Measurements from ENCODE around the gene GPRASP2. TPM values are rescaled to one million over a fixed set of nuclear protein-coding genes. Genes with fewer than 3 reads are reported as not detected.
"Not testable (repeated sequence)": the region's sequence is repeated elsewhere in the genome, so short reads cannot be mapped to it uniquely, and the experiment has no call there.

Gene GPRASP2
- total and polyA plus RNA-seq, 10 donors = 1.7 to 14.5 (median 8.8) TPM

DNA sequence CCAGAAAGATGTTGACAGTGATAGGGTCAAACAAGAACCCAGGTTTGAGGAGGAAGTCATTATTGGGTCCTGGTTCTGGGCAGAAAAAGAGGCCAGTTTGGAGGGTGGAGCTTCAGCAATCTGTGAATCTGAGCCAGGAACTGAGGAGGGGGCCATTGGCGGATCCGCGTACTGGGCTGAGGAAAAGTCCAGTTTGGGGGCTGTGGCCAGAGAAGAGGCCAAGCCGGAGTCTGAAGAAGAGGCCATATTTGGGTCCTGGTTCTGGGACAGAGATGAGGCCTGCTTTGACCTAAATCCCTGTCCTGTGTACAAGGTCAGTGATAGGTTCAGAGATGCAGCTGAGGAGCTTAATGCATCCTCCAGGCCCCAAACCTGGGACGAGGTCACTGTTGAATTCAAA lies 3.7 kb downstream of the GPRASP2 start:
- intact Hi-C loops (cut with DNase I; ENCODE audit: low total_unique reads) = loop anchor here (10.0 kb wide), 1 partner anchor 61 kb away; the partner anchor contains the start of gene GPRASP1

DNA sequence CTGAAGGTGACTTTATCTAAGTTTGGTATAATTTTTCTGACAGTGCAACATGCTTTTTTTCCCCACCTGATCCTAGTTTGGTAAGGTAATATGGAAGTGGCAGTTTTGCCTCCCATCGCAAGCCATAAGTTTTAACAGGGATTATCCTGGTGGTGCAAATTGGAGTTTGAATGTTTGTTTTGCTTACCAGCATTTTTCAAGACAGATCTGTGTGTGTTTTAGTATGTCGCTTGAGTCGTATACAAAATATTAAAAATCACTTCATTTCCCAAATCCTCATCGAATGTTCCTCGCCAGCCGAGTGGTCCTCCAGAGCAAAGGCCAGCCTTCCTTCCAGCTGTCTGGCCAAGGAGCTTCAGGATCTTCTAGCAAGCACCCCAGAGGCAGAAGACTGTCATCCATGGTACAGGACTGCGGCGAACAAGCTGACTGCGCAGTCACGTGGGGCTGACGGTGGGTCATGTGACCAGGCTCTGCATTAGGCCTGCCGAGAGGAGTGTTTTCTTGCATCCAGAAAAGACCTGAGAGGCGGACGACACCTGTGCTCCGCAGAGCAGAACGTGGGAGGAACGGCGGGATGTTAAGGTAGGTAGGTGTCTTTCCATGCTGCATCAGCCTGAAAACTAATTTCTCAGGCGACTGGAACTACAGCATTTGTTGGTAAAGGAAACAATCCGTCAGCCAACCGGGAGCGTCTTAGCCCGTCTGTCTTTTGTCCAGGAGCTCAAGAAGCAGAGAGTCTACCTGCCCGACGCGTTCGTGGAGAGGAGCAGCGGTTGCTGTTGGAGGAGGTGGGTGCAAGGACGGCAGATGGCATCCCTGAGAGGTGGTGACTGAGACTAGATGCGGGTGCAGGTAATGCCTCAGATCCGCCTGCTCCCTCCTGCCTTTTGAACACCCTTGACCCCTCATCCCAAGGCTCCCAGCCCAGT lies 8.3 kb downstream of the GPRASP2 start, which contains the start of gene GPRASP3:
Gene GPRASP3 (plus strand): TSS at position 507 of the 932 bp plus-strand sequence. CDS start 28,253 bp downstream, outside the sequence.
- TF ChIP-seq POLR2AphosphoS5 (IDR thresholded peaks at IDR 0.05) (peak; percentile 40 to 78 (median 64)), POLR2A (IDR thresholded peaks at IDR 0.05) (no peak)
- peak within 1 kb of the TSS in 7 of 8 donors; percentile 18 to 68 (median 38) for H3K4me3 ChIP-seq
- no peaks in the 10 kb centered on the region for H3K9me3 ChIP-seq
- 1 to 45% (median 5%) methylated on average over 6 to 31 of the region's 31 CpGs for WGBS, 5 donors
- DNase-seq = peak; percentile 93
- no peaks in the 10 kb centered on the region for H3K36me3 ChIP-seq
- H3K27me3 ChIP-seq (replicated peaks in 1 of 7) = peaks cover 0 to 11% (median 0%) of the 10 kb centered on the region in 7 donors
- peak within 1 kb of the TSS in 5 of 8 donors; percentile 16 to 61 (median 34) for H3K27ac ChIP-seq
- peaks cover 0 to 6% (median 0%) of the 10 kb centered on the region in 6 donors for H3K4me1 ChIP-seq
- intact Hi-C loops (cut with DNase I; ENCODE audit: low total_unique reads) = no loop called here

More for the DNA sequence above, 3.7 kb downstream of the GPRASP2 start:
- no peak overlapping the region for H3K27ac ChIP-seq
- no peak for TF ChIP-seq POLR2AphosphoS5 (IDR thresholded peaks at IDR 0.05)
- TF ChIP-seq POLR2A (IDR thresholded peaks at IDR 0.05) = no peak
- TF ChIP-seq, protein P1, sequence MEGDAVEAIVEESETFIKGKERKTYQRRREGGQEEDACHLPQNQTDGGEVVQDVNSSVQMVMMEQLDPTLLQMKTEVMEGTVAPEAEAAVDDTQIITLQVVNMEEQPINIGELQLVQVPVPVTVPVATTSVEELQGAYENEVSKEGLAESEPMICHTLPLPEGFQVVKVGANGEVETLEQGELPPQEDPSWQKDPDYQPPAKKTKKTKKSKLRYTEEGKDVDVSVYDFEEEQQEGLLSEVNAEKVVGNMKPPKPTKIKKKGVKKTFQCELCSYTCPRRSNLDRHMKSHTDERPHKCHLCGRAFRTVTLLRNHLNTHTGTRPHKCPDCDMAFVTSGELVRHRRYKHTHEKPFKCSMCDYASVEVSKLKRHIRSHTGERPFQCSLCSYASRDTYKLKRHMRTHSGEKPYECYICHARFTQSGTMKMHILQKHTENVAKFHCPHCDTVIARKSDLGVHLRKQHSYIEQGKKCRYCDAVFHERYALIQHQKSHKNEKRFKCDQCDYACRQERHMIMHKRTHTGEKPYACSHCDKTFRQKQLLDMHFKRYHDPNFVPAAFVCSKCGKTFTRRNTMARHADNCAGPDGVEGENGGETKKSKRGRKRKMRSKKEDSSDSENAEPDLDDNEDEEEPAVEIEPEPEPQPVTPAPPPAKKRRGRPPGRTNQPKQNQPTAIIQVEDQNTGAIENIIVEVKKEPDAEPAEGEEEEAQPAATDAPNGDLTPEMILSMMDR (IDR thresholded peaks at IDR 0.05 in 8 of 11, conservative IDR thresholded peaks at IDR 0.05 in 3 of 11) = no peak
- H3K4me3 ChIP-seq = no peak overlapping the region
- 90 to 95% (median 94%) methylated on average over 5 of the region's 5 CpGs for WGBS, 5 donors
- DNase-seq = no peak
- H3K36me3 ChIP-seq = no peaks in the 10 kb centered on the region
- no peaks in the 10 kb centered on the region for H3K9me3 ChIP-seq
- peaks cover 0 to 14% (median 0%) of the 10 kb centered on the region in 6 donors for H3K4me1 ChIP-seq
- peaks cover 0 to 30% (median 11%) of the 10 kb centered on the region in 7 donors for H3K27me3 ChIP-seq (replicated peaks in 1 of 7)

DNA sequence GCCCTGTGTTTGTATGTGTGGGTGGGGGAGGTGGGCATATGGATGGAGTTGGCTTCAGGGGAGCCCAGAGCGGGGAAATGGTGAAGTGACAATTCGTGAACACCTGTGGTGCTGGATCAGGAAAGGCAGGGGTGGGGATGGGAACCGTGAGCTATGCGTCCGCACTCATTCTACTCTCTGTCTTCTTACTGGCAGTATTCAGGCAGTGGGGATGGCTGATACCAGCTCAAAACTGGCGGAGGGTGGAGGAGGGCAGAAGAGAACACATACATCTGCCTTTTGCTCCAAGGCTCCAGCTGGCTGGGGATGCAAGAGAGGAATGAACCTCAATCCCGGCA lies 8.9 kb downstream of the GPRASP2 start:
- H3K9me3 ChIP-seq; DNase-seq; H3K27ac ChIP-seq; H3K36me3 ChIP-seq; H3K4me1 ChIP-seq; intact Hi-C loops (cut with DNase I; ENCODE audit: low total_unique reads): not testable (repeated sequence)
- 49 to 63% (median 62%) methylated on average over 5 to 7 of the region's 7 CpGs for WGBS, 5 donors
- Histone ChIP-seq H3K4me3 (peak overlapping the region in 7 of 8 donors; percentile 18 to 68 (median 38)), H3K27me3 (replicated peaks in 1 of 7) (peaks cover 0 to 11% (median 0%) of the 10 kb centered on the region in 7 donors)

DNA sequence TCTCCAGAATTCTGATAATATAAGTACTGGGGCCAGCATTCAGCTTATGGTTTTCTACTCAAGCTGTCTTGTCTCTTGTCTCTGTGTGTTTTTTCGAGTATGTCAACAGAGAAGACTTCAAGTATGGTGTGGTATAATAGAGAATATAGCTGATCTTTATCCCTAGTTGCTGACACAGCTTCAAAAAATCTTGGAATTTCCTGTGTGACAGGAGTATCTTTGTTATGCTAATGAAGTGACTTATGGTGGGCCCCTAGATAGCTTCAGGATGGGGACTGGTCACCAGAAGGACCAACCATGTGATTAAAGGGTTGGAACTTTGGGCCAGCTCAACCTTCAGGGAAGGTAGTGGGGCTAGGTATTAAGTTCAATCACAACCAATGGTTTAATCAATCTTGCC lies 11.2 kb downstream of the GPRASP2 start:
- H3K27ac ChIP-seq = no peak overlapping the region
- DNase-seq = no peak
- H3K4me3 ChIP-seq = no peak overlapping the region
- no peaks in the 10 kb centered on the region for H3K9me3 ChIP-seq
- TF ChIP-seq, protein P1 (IDR thresholded peaks at IDR 0.05 in 8 of 11, conservative IDR thresholded peaks at IDR 0.05 in 3 of 11) = no peak
- no peak for TF ChIP-seq POLR2A (IDR thresholded peaks at IDR 0.05)
- no peak for TF ChIP-seq POLR2AphosphoS5 (IDR thresholded peaks at IDR 0.05)
- intact Hi-C loops (cut with DNase I; ENCODE audit: low total_unique reads) = no loop called here
- 46 to 91% (median 69%) methylated on average over 1 of the region's 1 CpG for WGBS, 5 donors
- peaks cover 0 to 11% (median 0%) of the 10 kb centered on the region in 7 donors for H3K27me3 ChIP-seq (replicated peaks in 1 of 7)
- no peaks in the 10 kb centered on the region for H3K36me3 ChIP-seq
- H3K4me1 ChIP-seq = peaks cover 0 to 6% (median 0%) of the 10 kb centered on the region in 6 donors

DNA sequence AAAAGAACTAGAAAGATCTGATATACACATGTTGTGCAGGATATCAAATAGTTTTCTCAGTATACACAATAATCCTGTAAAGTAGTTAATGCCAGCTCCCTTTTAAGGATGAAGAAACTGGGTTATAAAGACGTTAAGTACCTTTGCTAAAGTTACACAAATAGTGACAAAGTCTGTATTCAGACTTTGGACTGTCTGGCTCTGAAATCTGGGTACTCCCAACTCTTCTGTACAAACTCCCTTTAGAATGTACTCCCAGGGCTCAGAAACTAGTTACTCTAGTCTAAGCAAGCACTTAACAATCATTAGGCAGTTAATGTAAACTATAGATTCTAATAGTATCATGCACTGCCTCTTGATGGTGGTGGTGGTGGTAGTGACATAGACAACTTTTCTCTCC lies 15.5 kb downstream of the GPRASP2 start:
- DNase-seq = no peak
- no peaks in the 10 kb centered on the region for H3K36me3 ChIP-seq
- 41 to 93% (median 85%) methylated on average over 1 of the region's 1 CpG for WGBS, 5 donors
- H3K4me1 ChIP-seq = no peaks in the 10 kb centered on the region
- H3K27ac ChIP-seq = no peak overlapping the region
- H3K27me3 ChIP-seq (replicated peaks in 1 of 7) = no peaks in the 10 kb centered on the region
- intact Hi-C loops (cut with DNase I; ENCODE audit: low total_unique reads) = no loop called here
- no peak overlapping the region for H3K4me3 ChIP-seq
- no peak for TF ChIP-seq POLR2A (IDR thresholded peaks at IDR 0.05)
- TF ChIP-seq POLR2AphosphoS5 (IDR thresholded peaks at IDR 0.05) = no peak
- TF ChIP-seq, protein P1 (IDR thresholded peaks at IDR 0.05 in 8 of 11, conservative IDR thresholded peaks at IDR 0.05 in 3 of 11) = no peak
- no peaks in the 10 kb centered on the region for H3K9me3 ChIP-seq
